Ovary (tissue), 9 donors: ENCODE measurements around the gene ZC3HAV1. TPM values are rescaled to one million over a fixed set of nuclear protein-coding genes. Genes with fewer than 3 reads are reported as not detected.
A peak's percentile ranks its signal among the peaks of the same experiment; 100 is the strongest.
"Not testable (repeated sequence)": the region's sequence is repeated elsewhere in the genome, so short reads cannot be mapped to it uniquely, and the experiment has no call there.

Experiments used
- DNase-seq, 5 donors: peaks; one replicate each; pipeline ENCODE4 v3.0.0-alpha.2; 2019 to 2020
- H3K27ac ChIP-seq, 2 donors: fragments of 200-600 bp; one replicate each; pipeline versions ENCODE4 v1.5.1 to v1.8.0; 2019 to 2022
- H3K27me3 ChIP-seq: fragments of 200-600 bp; one replicate; pipeline ENCODE4 v1.8.0; 2022
- H3K36me3 ChIP-seq: fragments of 200-600 bp; sonication (generic); one replicate; pipeline ENCODE4 v1.5.1; 2019
- H3K4me1 ChIP-seq: one replicate; pipeline ENCODE4 v1.8.1; 2013; ENCODE audit warnings: mild to moderate bottlenecking, moderate library complexity; ENCODE audit not compliant: insufficient read depth
- H3K4me3 ChIP-seq: fragments of 200-600 bp; sonication (generic); one replicate; pipeline ENCODE4 v1.5.1; 2017
- H3K9me3 ChIP-seq, 2 donors: fragments of 200-600 bp in 1 of 2; sonication (generic) in 1 of 2; one replicate each; pipeline versions ENCODE4 v1.5.1 to v1.8.1; 2013 to 2019; ENCODE audit warnings: mild to moderate bottlenecking in 1 of 2, moderate library complexity in 1 of 2
- EP300 ChIP-seq: sonication (generic); formaldehyde crosslinking; IDR thresholded peaks from one replicate; pipeline ENCODE4 v1.6.1; 2017; ENCODE audit warnings: antibody characterized with exemption
- POLR2A ChIP-seq: fragments of 450-650 bp; IDR thresholded peaks from one replicate; pipeline ENCODE4 v1.6.1; 2017; ENCODE audit warnings: antibody characterized with exemption, mild to moderate bottlenecking, moderate library complexity
- WGBS, 3 donors: extraction: QIAGEN DNeasy Blood & Tissue Kit in 1 of 3; methylation state at CpG; one replicate each; pipeline versions ENCODE4 v1.1.5 to v1.1.7; 2013 to 2017; 5-methylcytosine and 5-hydroxymethylcytosine counted together
- intact Hi-C, 4 donors: fragments of 100-400 bp; cut with DNase I; formaldehyde crosslinking; loops; one replicate each; pipeline versions ENCODE4 v1.11.0 to v1.15.1; 2022 to 2023
- polyA plus RNA-seq, 2 donors: library from polyadenylated mRNA; stranded (reverse); fragments of 200-250 nt in 1 of 2; fragments of 350-450 nt in 1 of 2; fragmentation: Illumina TruSeq in 1 of 2; extraction: RNeasy Lipid Tissue Mini Kit (QIAGEN cat#74804) in 1 of 2; gene quantifications; one replicate each; pipeline ENCODE4 v1.2.3, GENCODE V29; 2013 to 2014
- total RNA-seq, 7 donors: library from RNA; depleted of rRNA in 2 of 7; stranded (reverse); fragments of >200 nt in 2 of 7; fragmentation: NEBNext Ultra II Directional in 3 of 7; extraction: Animal tissue kit (Norgen Biotek cat#: 25700) in 3 of 7; gene quantifications; one replicate each; pipeline versions ENCODE4 v1.1.0 to v1.2.4, GENCODE V29; 2016 to 2023
- TF ChIP-seq, protein P1 (sequence below), 3 donors: fragments of 450-650 bp in 2 of 3; fragments of 200-600 bp in 1 of 3; IDR thresholded peaks; one replicate each; pipeline versions ENCODE4 v1.5.1 to v1.8.0; 2016 to 2022; ENCODE audit warnings: antibody characterized with exemption in 3 of 3, mild to moderate bottlenecking in 1 of 3
- donor health status: DM: no; HTN: no; CAD: no; lungs with moderate emphysema.
- donor health status: DM: no; HTN: no; CAD: no.
- donor health status: Bipolar disorder and iron deficiency.
- donor health status: DM: yes; HTN: yes; CAD: no.
- donor health status: DM: no; HTN: no; CAD: no.
- donor health status: DM: yes; HTN: yes; CAD: no.

Gene ZC3HAV1
- total and polyA plus RNA-seq, 9 donors = 8.5 to 47.6 (median 25.0) TPM

DNA sequence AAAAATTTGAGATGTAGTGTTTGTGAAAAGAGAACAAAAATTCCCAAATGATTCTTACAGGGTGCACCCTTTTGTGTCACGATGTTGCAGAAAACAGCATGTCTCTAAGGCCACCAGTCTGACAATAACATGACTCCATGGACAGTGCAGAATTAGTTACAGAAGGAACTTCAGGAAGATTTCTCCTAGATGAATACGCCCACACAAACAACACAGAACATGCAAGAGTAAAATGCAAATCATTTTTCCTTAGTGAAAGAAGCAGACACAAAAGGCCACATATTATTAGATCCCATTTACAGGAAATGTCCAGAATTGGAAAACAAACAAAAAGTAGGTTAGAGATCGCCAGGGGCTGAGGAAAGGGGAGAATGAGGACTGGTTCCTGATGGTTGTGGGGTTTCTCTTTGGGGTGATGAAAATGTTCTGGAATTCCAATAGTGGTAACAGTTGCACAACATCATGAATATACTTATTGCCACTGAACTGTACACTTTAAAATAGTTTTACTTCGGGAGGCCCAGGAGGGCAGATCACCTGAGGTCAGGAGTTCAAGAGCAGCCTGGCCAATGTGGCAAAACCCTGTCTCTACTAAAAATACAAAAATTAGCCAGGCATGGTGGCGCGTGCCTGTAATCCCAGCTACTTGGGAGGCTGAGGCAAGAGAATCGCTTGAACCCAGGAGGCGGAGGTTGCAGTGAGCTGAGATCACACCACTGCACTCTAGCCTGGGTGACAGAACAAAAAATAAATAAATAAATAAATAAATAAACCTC, 10.2 kb downstream of the ZC3HAV1 start:
- H3K4me3 ChIP-seq = no peak overlapping the region
- 78 to 85% (median 81%) methylated on average over 8 of the region's 8 CpGs for WGBS, 3 donors
- H3K9me3 ChIP-seq = no peaks in the 10 kb centered on the region
- H3K27me3 ChIP-seq = no peaks in the 10 kb centered on the region
- TF ChIP-seq EP300 = no peak
- TF ChIP-seq, protein P1, sequence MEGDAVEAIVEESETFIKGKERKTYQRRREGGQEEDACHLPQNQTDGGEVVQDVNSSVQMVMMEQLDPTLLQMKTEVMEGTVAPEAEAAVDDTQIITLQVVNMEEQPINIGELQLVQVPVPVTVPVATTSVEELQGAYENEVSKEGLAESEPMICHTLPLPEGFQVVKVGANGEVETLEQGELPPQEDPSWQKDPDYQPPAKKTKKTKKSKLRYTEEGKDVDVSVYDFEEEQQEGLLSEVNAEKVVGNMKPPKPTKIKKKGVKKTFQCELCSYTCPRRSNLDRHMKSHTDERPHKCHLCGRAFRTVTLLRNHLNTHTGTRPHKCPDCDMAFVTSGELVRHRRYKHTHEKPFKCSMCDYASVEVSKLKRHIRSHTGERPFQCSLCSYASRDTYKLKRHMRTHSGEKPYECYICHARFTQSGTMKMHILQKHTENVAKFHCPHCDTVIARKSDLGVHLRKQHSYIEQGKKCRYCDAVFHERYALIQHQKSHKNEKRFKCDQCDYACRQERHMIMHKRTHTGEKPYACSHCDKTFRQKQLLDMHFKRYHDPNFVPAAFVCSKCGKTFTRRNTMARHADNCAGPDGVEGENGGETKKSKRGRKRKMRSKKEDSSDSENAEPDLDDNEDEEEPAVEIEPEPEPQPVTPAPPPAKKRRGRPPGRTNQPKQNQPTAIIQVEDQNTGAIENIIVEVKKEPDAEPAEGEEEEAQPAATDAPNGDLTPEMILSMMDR (IDR thresholded peaks at IDR 0.05) = no peak
- H3K4me1 ChIP-seq = peaks cover 6% of the 10 kb centered on the region
- no peak overlapping the region for H3K27ac ChIP-seq
- intact Hi-C loops = no loop called here
- no peaks in the 10 kb centered on the region for H3K36me3 ChIP-seq
- DNase-seq = no peak

DNA sequence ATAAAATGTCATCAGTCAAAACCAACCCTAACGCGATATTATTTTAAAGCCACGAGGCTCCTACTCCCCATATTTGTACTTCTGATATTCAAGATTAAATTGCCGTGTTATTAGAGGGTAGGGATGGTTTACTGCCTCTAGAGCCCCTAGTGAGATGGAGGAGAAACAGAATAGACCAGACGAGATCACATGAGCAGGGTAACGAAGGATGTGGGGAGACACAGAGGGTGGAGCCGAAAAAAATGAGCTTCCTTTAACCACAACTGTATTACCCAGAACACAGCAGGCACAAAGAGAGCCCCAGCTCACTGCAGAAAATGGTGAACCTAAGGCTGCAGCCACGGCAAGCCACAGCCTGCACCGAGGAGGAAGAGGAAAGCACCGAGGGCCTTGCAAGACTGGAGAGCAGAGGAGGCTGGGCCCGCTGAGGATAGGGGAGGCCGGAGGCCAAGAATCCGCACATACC, 14.3 kb downstream of the ZC3HAV1 start:
- intact Hi-C loops = no loop called here
- H3K4me3 ChIP-seq = no peak overlapping the region
- DNase-seq = no peak
- H3K27me3 ChIP-seq = no peaks in the 10 kb centered on the region
- no peak for TF ChIP-seq EP300
- no peak for TF ChIP-seq POLR2A
- TF ChIP-seq, protein P1 (IDR thresholded peaks at IDR 0.05) = no peak
- 73 to 75% (median 75%) methylated on average over 13 of the region's 13 CpGs for WGBS, 3 donors
- peaks cover 15% of the 10 kb centered on the region for H3K4me1 ChIP-seq
- H3K9me3 ChIP-seq = no peaks in the 10 kb centered on the region
- no peak overlapping the region for H3K27ac ChIP-seq
- no peaks in the 10 kb centered on the region for H3K36me3 ChIP-seq

DNA sequence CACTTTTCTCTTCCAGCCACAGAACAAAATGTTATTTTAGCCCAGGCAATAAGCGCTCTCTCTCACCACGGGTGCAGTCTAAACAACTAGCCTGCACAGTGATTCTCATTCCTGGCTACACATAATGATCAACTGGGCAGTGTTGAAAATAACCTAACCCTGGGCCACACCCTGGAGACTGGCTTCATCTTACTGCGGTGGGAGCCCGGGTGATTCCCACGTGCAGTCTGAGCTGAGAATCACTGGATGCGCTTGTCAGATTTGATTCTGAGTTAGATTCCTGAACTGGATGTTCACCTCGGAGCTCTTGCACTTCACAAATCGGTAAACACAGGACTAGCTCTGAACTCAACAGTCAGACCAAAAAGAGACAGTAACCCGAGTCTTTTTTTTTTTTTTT, 14.9 kb downstream of the ZC3HAV1 start:
- Histone ChIP-seq H3K4me1 (peaks cover 15% of the 10 kb centered on the region), H3K36me3 (no peaks in the 10 kb centered on the region), H3K4me3 (no peak overlapping the region), H3K9me3 (no peaks in the 10 kb centered on the region), H3K27me3 (no peaks in the 10 kb centered on the region), H3K27ac (no peak overlapping the region)
- intact Hi-C loops = no loop called here
- no peak for TF ChIP-seq EP300
- TF ChIP-seq, protein P1 (IDR thresholded peaks at IDR 0.05) = no peak
- no peak for TF ChIP-seq POLR2A
- 5 to 27% (median 7%) methylated on average over 9 of the region's 9 CpGs for WGBS, 3 donors
- DNase-seq = peak in 2 of 5 donors; percentile 25 to 49

DNA sequence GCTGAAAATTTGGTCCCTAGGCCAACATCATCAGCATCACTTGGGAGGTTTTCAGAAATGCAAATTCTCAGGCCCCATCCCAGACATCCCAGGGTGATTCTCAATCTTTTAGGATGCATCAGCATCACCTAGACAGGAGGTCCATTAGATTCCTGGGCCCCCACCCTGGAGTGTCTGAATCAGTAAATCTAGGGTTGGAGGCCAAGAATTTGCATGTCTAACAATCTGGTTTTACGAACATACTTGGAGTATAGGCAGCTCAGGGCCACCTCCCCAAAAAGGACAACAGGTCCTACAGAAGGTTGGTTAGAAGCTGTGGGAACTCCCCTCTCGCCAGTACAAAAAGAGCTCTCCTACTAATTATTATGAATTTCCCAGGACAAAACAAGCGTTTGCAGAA, 15.5 kb downstream of the ZC3HAV1 start:
- Histone ChIP-seq H3K27ac (no peak overlapping the region), H3K9me3 (no peaks in the 10 kb centered on the region), H3K4me1 (peaks cover 15% of the 10 kb centered on the region), H3K36me3 (no peaks in the 10 kb centered on the region), H3K4me3 (no peak overlapping the region), H3K27me3 (no peaks in the 10 kb centered on the region)
- WGBS, 3 donors = 10 to 36% (median 19%) methylated on average over 3 of the region's 3 CpGs
- no peak for DNase-seq
- intact Hi-C loops = no loop called here
- TF ChIP-seq EP300 = no peak
- no peak for TF ChIP-seq POLR2A
- TF ChIP-seq, protein P1 (IDR thresholded peaks at IDR 0.05) = no peak

DNA sequence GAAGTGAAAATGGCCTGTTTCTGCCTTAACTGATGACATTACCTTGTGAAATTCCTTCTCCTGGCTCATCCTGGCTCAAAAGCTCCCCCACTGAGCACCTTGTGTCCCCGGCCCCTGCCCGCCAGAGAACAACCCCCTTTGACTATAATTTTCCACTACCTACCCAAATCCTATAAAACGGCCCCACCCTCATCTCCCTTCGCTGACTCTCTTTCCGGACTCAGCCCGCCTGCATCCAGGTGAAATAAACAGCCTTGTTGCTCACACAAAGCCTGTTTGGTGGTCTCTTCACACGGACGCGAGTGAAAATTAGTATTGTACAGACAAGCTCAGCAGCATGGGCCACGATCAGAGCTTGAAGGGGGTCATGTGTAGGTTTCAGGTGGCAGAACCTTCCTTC, 16.0 kb downstream of the ZC3HAV1 start:
- H3K27me3 ChIP-seq, H3K27ac ChIP-seq, intact Hi-C loops, DNase-seq, H3K36me3 ChIP-seq, H3K4me3 ChIP-seq, H3K9me3 ChIP-seq: not testable (repeated sequence)
- H3K4me1 ChIP-seq = peaks cover 15% of the 10 kb centered on the region
- 89 to 91% (median 90%) methylated on average over 10 of the region's 10 CpGs for WGBS, 3 donors
